Prostate gland (tissue), 2 donors: ENCODE measurements around the gene LYRM4.
A peak's percentile ranks its signal among the peaks of the same experiment; 100 is the strongest.

Source experiments
- CTCF ChIP-seq, 4 experiments: fragments of 200-600 bp in 2 of 4; fragments of 450-650 bp in 2 of 4; sonication (generic) in 2 of 4; IDR thresholded peaks; 1 replicate in 3 of 4; 2 replicates in 1 of 4; pipeline ENCODE4 v1.5.1; 2016 to 2019; ENCODE audit warnings: antibody characterized with exemption in 4 of 4, mild to moderate bottlenecking in 2 of 4, moderate library complexity in 2 of 4
- POLR2A ChIP-seq: fragments of 450-650 bp; IDR thresholded peaks from one replicate; pipeline ENCODE4 v1.6.1; 2016; ENCODE audit warnings: antibody characterized with exemption, mild to moderate bottlenecking
- POLR2AphosphoS5 ChIP-seq: sonication (generic); formaldehyde crosslinking; IDR thresholded peaks from one replicate; pipeline ENCODE4 v1.6.1; 2017; ENCODE audit warnings: antibody characterized with exemption

DNA sequence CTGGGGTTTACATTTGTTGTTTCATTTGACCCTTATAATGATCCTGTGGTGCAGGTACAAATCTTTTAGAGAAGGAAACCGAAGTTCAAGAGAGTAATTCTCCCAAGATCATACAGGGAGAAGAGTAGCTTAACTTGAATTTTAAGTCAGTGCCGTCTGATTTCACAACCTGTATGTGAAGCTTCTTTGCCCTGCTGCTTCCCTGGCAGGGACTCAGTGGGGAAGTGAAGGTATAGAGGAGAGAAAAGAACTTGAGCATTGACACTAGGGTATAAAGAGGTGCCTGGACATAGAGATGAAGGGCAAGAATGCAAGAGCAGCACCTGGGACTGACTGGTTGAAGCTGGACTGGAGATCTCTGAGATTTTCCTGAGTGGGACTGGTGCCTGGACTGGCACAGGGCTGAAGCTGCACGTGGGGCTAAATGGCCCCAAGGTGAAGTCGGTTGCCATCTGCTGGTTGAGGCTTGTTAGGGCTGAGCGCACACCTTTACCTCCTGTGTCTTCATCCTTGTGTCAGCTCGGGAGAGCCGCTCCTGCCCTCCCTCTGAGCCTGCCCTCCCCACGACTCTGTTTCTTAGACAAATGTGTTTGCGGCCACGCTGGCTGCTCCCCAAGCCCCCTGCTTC, 42.4 kb upstream of the LYRM4 start:
- TF ChIP-seq CTCF (IDR thresholded peaks at IDR 0.05): peak; percentile 33 to 71 (median 66)
- TF ChIP-seq POLR2A: no peak
- TF ChIP-seq POLR2AphosphoS5: peak; percentile 43
